Fibroblast of the conjunctiva (primary cell): Measurements from ENCODE around the gene RPAP2.
"Not testable (repeated sequence)": the region's sequence is repeated elsewhere in the genome, so short reads cannot be mapped to it uniquely, and the experiment has no call there.

Source experiments
- DNase-seq: peaks from one replicate; pipeline ENCODE4 v3.0.0-alpha.2; 2010; ENCODE audit warnings: low read depth

Gene RPAP2

GRCh38 chr1:92376345-92376744, 77.5 kb downstream of the RPAP2 start:
- DNase-seq: no peak

- DNase-seq: not testable (repeated sequence)
Observed at GRCh38 chr1:92377991-92378390, 79.1 kb downstream of the RPAP2 start.

- no peak for DNase-seq
Observed at GRCh38 chr1:92380867-92381266, 82.0 kb downstream of the RPAP2 start.

GRCh38 chr1:92393966-92394365, 95.1 kb downstream of the RPAP2 start:
- DNase-seq: not testable (repeated sequence)

- DNase-seq: no peak
Observed at GRCh38 chr1:92398519-92398918, 99.7 kb downstream of the RPAP2 start.

GRCh38 chr1:92399076-92399475, 100.2 kb downstream of the RPAP2 start:
- no peak for DNase-seq

GRCh38 chr1:92404661-92405060, 105.8 kb downstream of the RPAP2 start:
- DNase-seq: no peak

- DNase-seq: no peak
Observed at GRCh38 chr1:92408825-92409224, 110.0 kb downstream of the RPAP2 start.

GRCh38 chr1:92409946-92410549, 111.2 kb downstream of the RPAP2 start:
- DNase-seq: no peak

GRCh38 chr1:92410706-92411105, 111.8 kb downstream of the RPAP2 start:
- no peak for DNase-seq

- DNase-seq: peak; percentile 72
Observed at GRCh38 chr1:92411511-92411910, 112.7 kb downstream of the RPAP2 start.

- no peak for DNase-seq
Observed at GRCh38 chr1:92419642-92420041, 120.8 kb downstream of the RPAP2 start.

GRCh38 chr1:92424381-92424780, 125.5 kb downstream of the RPAP2 start:
- DNase-seq: no peak

- DNase-seq: no peak
Observed at GRCh38 chr1:92425617-92426016, 126.8 kb downstream of the RPAP2 start.

GRCh38 chr1:92430030-92430429, 131.2 kb downstream of the RPAP2 start:
- no peak for DNase-seq

GRCh38 chr1:92434572-92434971, 135.7 kb downstream of the RPAP2 start:
- DNase-seq: not testable (repeated sequence)

- no peak for DNase-seq
Observed at GRCh38 chr1:92439291-92439690, 140.4 kb downstream of the RPAP2 start.

- no peak for DNase-seq
Observed at GRCh38 chr1:92441316-92441696, 142.4 kb downstream of the RPAP2 start.

- no peak for DNase-seq
Observed at GRCh38 chr1:92441697-92442342, 143.0 kb downstream of the RPAP2 start.

- no peak for DNase-seq
Observed at GRCh38 chr1:92442351-92442750, 143.5 kb downstream of the RPAP2 start.

GRCh38 chr1:92443893-92444292, 145.0 kb downstream of the RPAP2 start:
- DNase-seq: no peak

GRCh38 chr1:92444351-92444750, 145.5 kb downstream of the RPAP2 start:
- DNase-seq: no peak

GRCh38 chr1:92445865-92446264, 147.0 kb downstream of the RPAP2 start:
- DNase-seq: no peak

GRCh38 chr1:92446546-92446945, 147.7 kb downstream of the RPAP2 start:
- DNase-seq: no peak
